ENCODE data around the gene AGTR1.

- TF ChIP-seq CTCF (IDR thresholded peaks at IDR 0.05) (no peak), POLR2A (IDR thresholded peaks at IDR 0.05) (no peak)
These were observed 52.6 kb downstream of the AGTR1 start for GRCh38 chr3:148750296-148750695.

All from right lobe of liver (tissue), 4 donors.